ENCODE data around the gene C2orf42.

C2orf42 gene

GRCh38 chr2:70145851-70146739 is 44.7 kb downstream of the C2orf42 start:
- no peak for TF ChIP-seq CTCF (IDR thresholded peaks at IDR 0.05)

GRCh38 chr2:70145144-70145490 is 45.7 kb downstream of the C2orf42 start:
- no peak for TF ChIP-seq CTCF (IDR thresholded peaks at IDR 0.05)

- no peak for TF ChIP-seq CTCF (IDR thresholded peaks at IDR 0.05)
Measured at GRCh38 chr2:70144443-70145143, 46.2 kb downstream of the C2orf42 start.

- TF ChIP-seq CTCF (IDR thresholded peaks at IDR 0.05) = no peak
Measured at GRCh38 chr2:70143314-70144150, 47.3 kb downstream of the C2orf42 start.

- peak; percentile 74 for TF ChIP-seq CTCF (IDR thresholded peaks at IDR 0.05)
Measured at GRCh38 chr2:70142590-70143313, 48.1 kb downstream of the C2orf42 start.

- TF ChIP-seq CTCF (IDR thresholded peaks at IDR 0.05) = no peak
Measured at GRCh38 chr2:70141902-70142589, 48.8 kb downstream of the C2orf42 start.

Measured in LNCAP (cell line).